ENCODE results near the gene SLC25A53.

- TF ChIP-seq, protein P1, sequence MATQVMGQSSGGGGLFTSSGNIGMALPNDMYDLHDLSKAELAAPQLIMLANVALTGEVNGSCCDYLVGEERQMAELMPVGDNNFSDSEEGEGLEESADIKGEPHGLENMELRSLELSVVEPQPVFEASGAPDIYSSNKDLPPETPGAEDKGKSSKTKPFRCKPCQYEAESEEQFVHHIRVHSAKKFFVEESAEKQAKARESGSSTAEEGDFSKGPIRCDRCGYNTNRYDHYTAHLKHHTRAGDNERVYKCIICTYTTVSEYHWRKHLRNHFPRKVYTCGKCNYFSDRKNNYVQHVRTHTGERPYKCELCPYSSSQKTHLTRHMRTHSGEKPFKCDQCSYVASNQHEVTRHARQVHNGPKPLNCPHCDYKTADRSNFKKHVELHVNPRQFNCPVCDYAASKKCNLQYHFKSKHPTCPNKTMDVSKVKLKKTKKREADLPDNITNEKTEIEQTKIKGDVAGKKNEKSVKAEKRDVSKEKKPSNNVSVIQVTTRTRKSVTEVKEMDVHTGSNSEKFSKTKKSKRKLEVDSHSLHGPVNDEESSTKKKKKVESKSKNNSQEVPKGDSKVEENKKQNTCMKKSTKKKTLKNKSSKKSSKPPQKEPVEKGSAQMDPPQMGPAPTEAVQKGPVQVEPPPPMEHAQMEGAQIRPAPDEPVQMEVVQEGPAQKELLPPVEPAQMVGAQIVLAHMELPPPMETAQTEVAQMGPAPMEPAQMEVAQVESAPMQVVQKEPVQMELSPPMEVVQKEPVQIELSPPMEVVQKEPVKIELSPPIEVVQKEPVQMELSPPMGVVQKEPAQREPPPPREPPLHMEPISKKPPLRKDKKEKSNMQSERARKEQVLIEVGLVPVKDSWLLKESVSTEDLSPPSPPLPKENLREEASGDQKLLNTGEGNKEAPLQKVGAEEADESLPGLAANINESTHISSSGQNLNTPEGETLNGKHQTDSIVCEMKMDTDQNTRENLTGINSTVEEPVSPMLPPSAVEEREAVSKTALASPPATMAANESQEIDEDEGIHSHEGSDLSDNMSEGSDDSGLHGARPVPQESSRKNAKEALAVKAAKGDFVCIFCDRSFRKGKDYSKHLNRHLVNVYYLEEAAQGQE (IDR thresholded peaks at IDR 0.05; ENCODE audit: insufficient read depth in 1 of 2, low read depth in 2 of 2, low read length in 2 of 2), result no peak
- no peak for TF ChIP-seq POLR2AphosphoS5 (IDR thresholded peaks at IDR 0.05; ENCODE audit: low read depth, low read length)
Observed at GRCh38 chrX:104085919-104086318, 70.9 kb downstream of the SLC25A53 start.

Data from PFSK-1 (cell line).